Fibroblast of pulmonary artery (primary cell): ENCODE data around the gene ADAM19.
"Not testable (repeated sequence)": the region's sequence is repeated elsewhere in the genome, so short reads cannot be mapped to it uniquely, and the experiment has no call there.

Experiments
- DNase-seq: peaks from one replicate; pipeline ENCODE4 v3.0.0-alpha.2; 2010; ENCODE audit warnings: low read depth
- H3K4me3 ChIP-seq: replicated peaks from 2 replicates; pipeline ENCODE4 v1.5.1; 2011; ENCODE audit warnings: low read depth, mild to moderate bottlenecking, control low read depth, low read length, moderate library complexity
- CTCF ChIP-seq: IDR thresholded peaks from 2 replicates; pipeline ENCODE4 v1.5.1; 2011; ENCODE audit warnings: mild to moderate bottlenecking, control low read depth, low read length, inconsistent platforms; ENCODE audit errors: missing control alignments

ADAM19 gene

GRCh38 chr5:157487358-157487757, 88.2 kb downstream of the ADAM19 start:
- TF ChIP-seq CTCF, result no peak
- no peak overlapping the region for H3K4me3 ChIP-seq
- DNase-seq, result no peak

GRCh38 chr5:157486861-157487260, 88.7 kb downstream of the ADAM19 start:
- TF ChIP-seq CTCF, result no peak
- H3K4me3 ChIP-seq, result no peak overlapping the region

DNA sequence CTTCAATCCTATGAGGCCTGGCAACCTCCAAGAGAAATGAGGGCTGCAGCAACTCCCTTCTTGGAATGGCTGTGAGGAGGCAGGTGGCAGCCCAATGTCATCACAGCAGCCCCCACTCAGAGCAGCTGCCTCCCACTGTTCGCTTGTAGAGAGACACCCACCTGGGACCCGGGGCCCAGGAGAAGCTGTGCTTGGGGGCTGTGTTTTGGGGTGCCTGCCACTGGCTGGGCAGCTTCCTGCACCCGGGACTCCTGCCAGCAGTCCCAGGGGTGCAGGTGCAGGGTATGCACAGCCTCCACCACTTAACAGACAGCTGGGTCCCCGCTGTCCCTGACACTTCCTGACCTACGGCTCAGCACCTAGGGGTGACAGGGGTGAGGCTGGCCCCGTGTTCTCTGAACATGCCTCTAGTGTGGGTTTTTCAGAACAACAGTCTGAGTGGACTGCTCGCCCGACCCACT, 89.3 kb downstream of the ADAM19 start:
- DNase-seq, result no peak
- no peak overlapping the region for H3K4me3 ChIP-seq
- TF ChIP-seq CTCF, result no peak

More at GRCh38 chr5:157486861-157487260, 88.7 kb downstream of the ADAM19 start:
- DNase-seq, result no peak

DNA sequence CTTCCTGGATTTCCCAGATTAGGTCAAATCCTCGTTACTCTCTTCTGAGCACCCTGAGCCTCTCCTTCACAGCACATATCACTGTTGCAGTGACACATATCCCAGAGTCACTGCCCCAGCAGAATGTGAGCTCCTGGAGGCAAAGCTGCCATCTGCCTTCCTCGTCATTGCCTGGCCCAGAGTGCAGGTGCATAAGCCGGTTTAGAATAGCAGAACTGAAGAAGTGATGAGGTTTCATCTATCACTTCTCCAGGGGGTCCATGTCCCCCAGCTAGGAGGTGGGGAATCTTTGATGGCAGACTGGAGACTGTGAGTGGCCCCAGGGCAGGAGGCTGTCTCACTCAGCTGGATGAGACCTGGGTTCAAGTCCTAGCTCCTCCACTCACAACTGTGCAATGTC, 89.8 kb downstream of the ADAM19 start:
- no peak for TF ChIP-seq CTCF
- H3K4me3 ChIP-seq, result no peak overlapping the region
- DNase-seq, result no peak

- no peak for DNase-seq
These were observed 90.2 kb downstream of the ADAM19 start for GRCh38 chr5:157485340-157485739.

GRCh38 chr5:157484768-157485167, 90.8 kb downstream of the ADAM19 start:
- no peak for TF ChIP-seq CTCF
- H3K4me3 ChIP-seq, result no peak overlapping the region
- DNase-seq, result peak; percentile 45

More at GRCh38 chr5:157485340-157485739, 90.2 kb downstream of the ADAM19 start:
- TF ChIP-seq CTCF, result no peak
- no peak overlapping the region for H3K4me3 ChIP-seq

DNA sequence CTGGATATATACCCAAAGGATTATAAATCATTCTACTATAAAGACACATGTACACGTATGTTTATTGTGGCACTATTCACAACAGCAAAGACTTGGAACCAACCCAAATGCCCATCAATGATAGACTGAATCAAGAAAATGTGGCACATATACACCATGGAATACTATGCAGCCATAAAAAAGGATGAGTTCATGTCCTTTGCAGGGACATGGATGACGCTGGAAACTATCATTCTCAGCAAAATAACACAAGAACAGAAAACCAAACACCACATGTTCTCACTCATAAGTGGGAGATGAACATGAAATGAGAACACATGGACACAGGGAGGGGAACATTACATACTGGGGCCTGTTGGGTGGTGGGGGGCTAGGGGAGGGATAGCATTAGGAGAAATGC, 92.9 kb downstream of the ADAM19 start:
- not testable (repeated sequence) for DNase-seq, H3K4me3 ChIP-seq
